NCI-H187 (cell line): Measurements from ENCODE around the gene ZC3HAV1.
"Not testable (repeated sequence)": the region's sequence is repeated elsewhere in the genome, so short reads cannot be mapped to it uniquely, and the experiment has no call there.

Experiments used
- DNase-seq, 2 experiments: peaks; one replicate each; lab custom pipeline; 2025; lab: John Stamatoyannopoulos, UW

The ZC3HAV1 gene

GRCh38 chr7:139051655-139052054 lies 57.9 kb downstream of the ZC3HAV1 start:
- DNase-seq = no peak

DNA sequence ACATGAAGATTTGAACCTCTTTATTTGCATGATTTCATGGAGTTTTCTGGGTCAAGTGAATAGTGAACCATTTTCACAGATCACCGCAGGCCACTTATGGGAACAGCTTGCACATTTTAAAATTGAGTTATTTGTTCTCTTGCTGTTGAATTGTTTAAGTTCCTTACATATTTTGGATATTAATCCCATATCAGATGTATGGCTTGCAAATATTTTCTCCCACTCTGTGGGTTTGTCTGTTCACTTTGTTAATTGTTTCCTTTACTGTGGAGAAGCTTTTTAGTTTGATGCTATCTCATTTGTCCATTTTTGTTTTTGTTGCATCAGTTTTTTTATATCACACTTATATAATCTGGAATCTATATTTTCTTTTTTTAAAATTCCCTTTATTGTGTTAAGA lies 59.6 kb downstream of the ZC3HAV1 start:
- no peak for DNase-seq

DNA sequence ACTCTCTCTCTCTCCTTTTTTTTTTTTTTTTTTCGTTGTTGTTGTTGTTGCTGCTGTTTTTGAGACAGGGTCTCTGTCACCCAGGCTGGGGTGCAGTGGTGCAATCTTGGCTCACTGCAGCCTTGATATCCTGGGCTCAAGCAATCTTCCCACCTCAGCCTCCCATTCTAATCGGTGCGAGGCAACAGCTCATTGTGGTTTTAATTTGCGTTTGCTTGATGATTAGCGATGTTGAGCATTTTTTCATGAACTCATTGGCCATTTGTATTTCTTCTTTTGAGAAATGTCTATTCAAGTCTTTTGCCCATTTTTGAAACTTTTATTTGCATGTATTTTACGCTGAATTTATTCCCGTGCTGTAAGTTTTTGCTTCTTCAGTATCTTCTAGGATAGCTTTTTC lies 60.4 kb downstream of the ZC3HAV1 start:
- no peak for DNase-seq

DNA sequence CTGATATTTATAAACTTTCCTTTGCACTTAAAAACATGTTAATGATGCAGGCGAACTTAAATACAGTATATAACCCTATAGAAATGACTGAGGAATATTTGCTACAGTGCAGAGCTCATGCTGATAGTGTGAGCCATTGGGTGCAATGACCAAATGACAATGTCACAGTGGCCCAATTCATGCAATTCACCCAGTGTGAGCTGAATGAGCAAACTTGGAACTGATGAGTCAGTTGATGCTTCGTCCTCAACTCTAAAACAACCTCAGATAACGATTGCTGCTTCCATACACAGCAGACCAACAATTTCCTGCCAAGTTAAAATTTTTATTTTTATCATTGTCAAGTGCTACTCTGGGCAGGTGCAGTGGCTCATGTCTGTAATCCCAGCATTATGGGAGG lies 61.5 kb downstream of the ZC3HAV1 start:
- DNase-seq = no peak

- no peak for DNase-seq
Observed at GRCh38 chr7:139046143-139046542, 63.4 kb downstream of the ZC3HAV1 start.

- DNase-seq = no peak
Observed at GRCh38 chr7:139044813-139045794, 64.4 kb downstream of the ZC3HAV1 start.

- no peak for DNase-seq
Observed at GRCh38 chr7:139043823-139044812, 65.4 kb downstream of the ZC3HAV1 start.

- DNase-seq = no peak
Observed at GRCh38 chr7:139041378-139042085, 68.0 kb downstream of the ZC3HAV1 start.

GRCh38 chr7:139038691-139039090 lies 70.8 kb downstream of the ZC3HAV1 start:
- no peak for DNase-seq

- no peak for DNase-seq
Observed at GRCh38 chr7:139036901-139037300, 72.6 kb downstream of the ZC3HAV1 start.

DNA sequence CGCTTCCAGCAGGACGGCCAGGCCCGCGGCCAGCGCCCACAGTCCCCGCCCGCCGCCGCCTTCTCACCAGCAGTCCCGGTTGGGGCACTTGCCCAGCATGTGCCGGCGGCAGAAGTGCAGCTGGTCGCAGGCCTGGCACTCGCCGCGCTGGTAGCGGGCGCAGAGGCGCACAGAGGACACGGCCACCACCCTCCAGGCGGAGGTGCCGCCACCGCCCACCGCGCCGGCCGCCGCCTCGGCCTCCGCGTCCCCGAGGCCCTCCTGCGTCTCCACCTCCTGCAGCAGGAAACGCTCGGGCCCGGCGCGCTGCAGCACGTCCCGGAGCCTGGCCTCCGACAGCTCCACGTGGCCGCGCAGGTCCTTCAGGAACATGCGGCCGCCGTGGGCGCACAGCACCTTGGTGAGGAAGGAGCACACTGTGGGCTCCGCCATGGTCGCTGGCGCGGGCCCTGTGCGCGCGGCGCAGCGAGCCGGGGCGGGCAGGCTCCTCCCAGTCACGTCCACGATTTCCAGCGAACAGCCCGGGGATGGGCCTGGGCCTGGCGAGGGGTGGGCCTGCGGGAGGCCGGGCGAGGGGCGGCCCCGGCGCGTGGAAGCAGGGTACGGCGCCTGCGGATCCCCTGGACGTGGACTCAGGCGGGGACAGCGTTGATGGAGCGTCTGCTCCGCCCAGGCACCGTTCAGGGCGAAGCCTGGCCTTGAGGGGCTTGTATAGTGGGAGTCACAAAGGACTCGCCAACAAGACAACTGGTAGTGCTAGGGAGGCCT lies 73.8 kb downstream of the ZC3HAV1 start, which contains the start of gene ZC3HAV1L:
Gene ZC3HAV1L, minus strand, starts transcription at position 457 of the 768 bp plus-strand sequence. Its CDS starts 25 bp downstream, at position 432.
- DNase-seq = no peak

GRCh38 chr7:139034855-139035585 lies 74.5 kb downstream of the ZC3HAV1 start:
- no peak for DNase-seq

GRCh38 chr7:139034336-139034735 lies 75.2 kb downstream of the ZC3HAV1 start:
- DNase-seq = no peak

DNA sequence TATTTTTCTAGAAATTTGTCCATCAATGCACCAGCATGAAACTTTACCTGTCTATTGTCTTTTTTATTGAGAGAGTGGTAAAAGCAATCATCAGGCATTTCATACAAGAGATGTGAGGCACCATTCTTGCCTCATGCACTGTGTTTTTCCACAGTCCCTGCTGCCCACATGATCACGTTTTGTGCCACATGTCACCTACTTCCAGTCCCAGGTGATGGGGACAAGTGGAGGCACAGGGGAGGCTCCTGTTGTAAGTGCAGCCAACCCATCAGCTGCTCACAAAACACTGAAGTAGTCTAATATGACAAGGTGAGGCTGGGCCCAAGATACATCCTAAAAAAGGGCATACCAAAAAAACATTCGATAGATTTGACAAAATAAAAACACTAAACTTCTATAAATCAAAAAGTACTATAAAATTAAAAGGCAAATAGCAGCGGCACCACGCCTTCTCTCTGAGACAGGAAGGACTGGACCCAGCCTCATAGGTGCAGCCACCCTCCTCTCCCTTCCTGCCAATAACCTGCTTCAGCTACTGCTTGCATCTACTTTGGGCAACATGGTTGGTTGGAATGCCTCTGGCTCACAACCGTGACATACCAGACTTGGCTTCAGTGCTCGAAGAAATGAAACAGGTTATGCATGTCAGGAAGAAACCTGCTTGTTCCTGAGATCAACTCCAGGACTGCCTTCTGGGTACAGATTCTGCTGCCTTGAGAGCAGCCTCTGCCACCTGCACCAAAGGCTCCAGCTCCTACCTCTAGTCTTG lies 76.0 kb downstream of the ZC3HAV1 start:
- no peak for DNase-seq

DNA sequence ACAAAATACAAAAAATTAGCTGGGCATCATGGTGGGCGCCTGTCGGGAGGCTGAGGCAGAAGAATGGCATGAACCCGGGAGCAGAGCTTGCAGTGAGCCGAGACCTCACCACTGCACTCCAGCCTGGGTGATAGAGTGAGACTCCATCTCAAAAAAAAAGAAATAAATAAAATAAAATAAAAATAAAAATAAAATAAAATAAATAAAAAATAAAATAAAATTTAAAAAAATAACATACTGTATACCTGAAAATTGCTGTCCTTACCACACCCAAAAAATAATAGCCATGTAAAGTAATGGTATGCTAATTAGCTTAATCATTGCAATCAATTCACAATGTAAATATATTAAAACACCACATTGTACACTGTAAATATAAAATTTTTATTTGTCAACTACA lies 77.0 kb downstream of the ZC3HAV1 start:
- DNase-seq = no peak

DNA sequence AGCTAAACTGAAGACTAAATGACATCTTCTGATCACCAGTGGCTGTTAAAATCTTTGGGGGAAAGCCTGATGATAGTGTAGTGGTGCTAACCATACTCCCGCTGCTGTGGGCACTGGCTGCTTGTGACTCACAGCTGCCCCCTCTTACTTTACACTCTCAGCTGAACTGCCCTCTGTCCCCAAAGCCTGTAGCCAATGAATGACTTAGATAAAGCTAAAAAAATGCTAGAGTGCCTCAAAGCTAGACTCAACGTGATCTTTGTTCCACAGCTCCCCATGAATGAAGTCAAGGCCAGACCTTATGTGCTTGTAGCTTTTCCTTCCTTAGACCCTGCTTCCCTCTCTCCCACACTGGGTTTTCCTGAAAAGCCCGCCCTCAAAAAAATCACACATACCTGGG lies 80.2 kb downstream of the ZC3HAV1 start:
- no peak for DNase-seq

- no peak for DNase-seq
Observed at GRCh38 chr7:139026551-139026950, 83.0 kb downstream of the ZC3HAV1 start.

GRCh38 chr7:139025861-139026260 lies 83.7 kb downstream of the ZC3HAV1 start:
- not testable (repeated sequence) for DNase-seq

DNA sequence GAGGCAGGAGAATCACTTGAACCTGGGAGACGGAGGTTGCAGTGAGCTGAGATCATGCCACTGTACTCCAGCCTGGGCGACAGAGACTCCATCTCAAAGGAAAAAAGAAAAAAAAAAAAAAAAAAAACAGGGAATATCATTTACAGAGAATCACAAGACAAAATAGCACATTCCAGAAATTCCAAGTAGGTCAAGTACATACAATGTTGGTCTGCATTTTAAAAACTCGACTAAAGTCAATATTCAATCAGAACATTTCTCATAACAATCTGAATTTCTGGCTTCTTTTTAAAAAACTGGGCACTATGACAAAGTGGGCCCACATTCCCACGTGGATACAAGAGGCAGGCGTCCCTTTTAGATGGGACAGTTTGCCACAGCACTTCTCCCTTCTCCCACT lies 86.4 kb downstream of the ZC3HAV1 start:
- no peak for DNase-seq
